Fibroblast of the aortic adventitia (primary cell): ENCODE results near the gene AP3D1. TPM values are rescaled to one million over a fixed set of nuclear protein-coding genes. Genes with fewer than 3 reads are reported as not detected.

ENCODE experiments used
- DNase-seq: peaks from one replicate; pipeline ENCODE4 v3.0.0-alpha.2; 2010; ENCODE audit warnings: low read depth
- H3K4me3 ChIP-seq: 2 replicates; pipeline ENCODE4 v1.5.1; 2011; ENCODE audit warnings: low read depth, mild to moderate bottlenecking, control low read depth, low read length, moderate library complexity
- total RNA-seq: library from RNA; depleted of rRNA; stranded (reverse); fragments of >200 nt; gene quantifications from 2 replicates; pipeline ENCODE4 v1.2.3, GENCODE V29; 2012; ENCODE audit warnings: low replicate concordance
- TF ChIP-seq, protein P1 (sequence below): IDR thresholded peaks from 2 replicates; pipeline ENCODE4 v1.5.1; 2011; ENCODE audit warnings: mild to moderate bottlenecking, low read length, control low read depth, inconsistent platforms; ENCODE audit not compliant: insufficient read depth

The AP3D1 gene
- total RNA-seq, 1 donor, result 102 TPM

DNA sequence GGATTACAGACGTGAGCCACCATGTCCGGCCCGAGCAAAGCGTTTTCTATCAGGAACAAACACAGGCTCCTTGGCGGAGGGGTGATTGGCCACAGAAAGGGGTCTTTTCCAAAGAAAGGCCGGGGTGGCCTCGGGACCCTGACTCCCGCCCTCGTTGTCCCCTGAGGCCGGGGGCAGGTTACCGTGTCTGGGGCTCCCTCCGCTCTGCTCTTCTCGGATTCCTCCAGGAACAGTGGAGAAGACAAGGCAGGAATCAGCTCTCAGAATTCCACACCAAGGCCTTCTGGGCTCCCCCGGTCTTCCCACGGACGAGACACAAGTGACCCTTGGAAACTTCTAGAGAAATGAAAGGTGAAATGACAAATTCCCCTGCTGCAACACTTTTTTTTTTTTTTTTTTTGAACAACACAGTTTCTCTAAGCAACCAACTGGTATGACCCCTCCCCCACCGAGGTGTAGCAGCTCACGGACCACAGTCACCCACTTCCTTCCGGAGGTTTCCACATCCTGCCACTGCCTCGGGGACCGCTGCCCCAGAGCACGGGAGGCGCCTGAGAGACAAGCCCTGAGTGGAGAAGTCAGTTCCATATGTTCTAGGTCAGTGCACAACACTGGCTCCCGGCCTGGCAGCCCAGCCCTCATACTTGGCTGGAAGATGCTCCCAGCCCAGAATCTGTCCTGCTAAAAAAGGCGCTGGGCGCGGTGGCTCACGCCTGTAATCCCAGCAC, 66.2 kb downstream of the AP3D1 start:
- TF ChIP-seq, protein P1, sequence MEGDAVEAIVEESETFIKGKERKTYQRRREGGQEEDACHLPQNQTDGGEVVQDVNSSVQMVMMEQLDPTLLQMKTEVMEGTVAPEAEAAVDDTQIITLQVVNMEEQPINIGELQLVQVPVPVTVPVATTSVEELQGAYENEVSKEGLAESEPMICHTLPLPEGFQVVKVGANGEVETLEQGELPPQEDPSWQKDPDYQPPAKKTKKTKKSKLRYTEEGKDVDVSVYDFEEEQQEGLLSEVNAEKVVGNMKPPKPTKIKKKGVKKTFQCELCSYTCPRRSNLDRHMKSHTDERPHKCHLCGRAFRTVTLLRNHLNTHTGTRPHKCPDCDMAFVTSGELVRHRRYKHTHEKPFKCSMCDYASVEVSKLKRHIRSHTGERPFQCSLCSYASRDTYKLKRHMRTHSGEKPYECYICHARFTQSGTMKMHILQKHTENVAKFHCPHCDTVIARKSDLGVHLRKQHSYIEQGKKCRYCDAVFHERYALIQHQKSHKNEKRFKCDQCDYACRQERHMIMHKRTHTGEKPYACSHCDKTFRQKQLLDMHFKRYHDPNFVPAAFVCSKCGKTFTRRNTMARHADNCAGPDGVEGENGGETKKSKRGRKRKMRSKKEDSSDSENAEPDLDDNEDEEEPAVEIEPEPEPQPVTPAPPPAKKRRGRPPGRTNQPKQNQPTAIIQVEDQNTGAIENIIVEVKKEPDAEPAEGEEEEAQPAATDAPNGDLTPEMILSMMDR, result no peak
- no peak for DNase-seq
- no peak overlapping the region for H3K4me3 ChIP-seq

DNA sequence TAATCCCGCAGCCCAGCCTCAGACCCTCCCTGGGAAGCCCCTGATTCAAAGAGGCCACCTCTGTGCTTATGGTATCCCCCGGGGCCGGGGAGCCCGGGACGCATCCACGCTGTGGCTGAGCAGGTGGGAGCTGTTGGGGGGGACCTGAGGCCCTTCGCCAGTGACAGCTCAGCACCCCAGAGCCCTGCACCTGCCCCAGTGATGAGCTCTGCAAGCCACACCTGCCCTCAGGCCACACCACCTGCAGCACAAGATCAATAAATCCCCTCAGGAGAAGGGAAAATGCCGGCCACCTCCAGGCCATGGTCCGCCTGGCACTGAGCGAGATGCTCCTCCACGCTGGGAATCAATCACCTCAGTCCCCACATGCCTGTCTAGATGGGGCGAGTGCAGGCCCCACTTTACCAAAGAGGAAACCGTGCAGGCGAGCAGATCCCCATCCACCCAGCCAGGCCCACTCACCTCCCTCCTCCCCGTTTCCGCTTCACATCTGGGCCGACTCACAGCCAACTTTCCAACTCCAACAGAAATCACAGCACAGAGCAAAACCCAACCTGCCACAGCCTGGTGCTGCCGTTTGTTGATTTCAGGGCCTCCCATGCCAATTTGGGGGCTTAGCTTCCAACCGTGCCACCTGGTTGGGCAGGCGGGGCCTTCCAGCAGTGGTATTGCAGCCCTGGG, 68.1 kb downstream of the AP3D1 start:
- DNase-seq, result no peak
- no peak overlapping the region for H3K4me3 ChIP-seq
- TF ChIP-seq, protein P1, result no peak

DNA sequence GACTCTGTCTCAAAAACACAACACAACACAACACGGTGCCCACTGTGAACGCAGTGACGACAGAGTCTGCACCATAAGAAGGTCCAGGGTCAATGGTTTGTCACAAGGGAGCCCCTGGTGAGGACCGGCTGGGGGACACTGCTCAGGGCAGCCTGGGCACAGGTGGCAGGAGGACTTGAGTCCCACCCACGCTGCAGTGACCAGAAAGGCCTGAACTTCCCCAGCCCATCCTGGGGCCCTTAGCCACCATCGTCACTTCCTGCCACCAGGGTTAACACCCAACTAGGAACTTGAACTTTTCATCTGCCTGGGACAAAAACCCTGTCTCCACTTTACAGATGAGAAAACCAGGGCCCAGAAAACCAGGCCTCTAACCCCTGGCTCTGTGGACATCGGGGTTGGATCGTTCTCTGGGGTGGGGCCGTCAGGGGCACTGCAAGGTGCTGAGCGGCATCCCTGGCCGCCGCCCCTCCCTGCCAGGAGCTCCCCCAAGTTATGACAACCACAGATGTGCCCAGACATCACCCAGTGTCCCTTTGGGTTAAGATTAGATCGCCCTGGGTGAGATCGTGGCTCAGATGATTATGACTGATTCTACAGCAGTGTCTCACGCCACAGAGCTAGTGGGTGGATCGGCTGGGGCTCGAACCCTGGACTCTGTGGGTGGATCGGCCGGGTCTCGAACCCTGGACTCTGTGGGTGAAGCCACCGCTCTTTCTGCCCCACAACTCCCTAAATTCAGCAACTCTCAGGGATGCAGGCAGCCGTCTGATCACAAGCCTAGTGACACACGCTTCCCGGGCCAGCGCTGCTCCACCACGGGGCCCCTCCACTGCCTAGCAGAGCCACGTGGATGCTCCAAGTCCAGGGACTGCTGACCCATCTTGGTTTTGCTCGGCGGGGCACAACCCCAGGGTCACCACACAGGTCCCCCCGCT, 69.2 kb downstream of the AP3D1 start:
- no peak overlapping the region for H3K4me3 ChIP-seq
- TF ChIP-seq, protein P1, result no peak
- DNase-seq, result no peak

DNA sequence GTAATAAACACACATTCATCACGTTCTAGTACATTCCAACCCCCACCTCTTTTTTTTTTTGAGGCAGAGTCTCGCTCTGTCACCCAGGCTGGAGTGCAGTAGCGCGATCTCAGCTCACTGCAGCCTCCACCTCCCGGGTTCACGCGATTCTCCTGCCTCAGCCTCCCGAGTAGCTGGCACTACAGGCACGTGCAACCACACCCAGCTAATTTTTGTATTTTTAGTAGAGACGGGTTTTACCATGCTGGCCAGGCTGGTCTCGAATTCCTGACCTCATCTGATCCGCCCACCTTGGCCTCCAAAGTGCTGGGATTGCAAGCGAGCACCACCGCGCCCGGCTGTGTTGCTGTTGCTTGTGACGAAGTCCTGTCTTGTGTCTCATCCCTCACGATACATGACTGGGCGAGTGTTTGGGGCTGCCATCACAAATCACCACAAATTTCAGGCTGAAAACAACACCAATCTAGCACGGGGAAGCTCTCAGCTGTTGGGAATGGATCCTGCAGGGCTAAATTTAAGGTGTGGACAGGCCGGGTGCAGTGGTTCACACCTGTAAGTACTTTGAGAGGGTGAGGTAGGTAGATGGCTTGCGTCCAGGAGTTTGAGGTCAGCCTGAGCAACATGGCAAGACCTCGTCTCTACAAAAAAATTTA, 70.9 kb downstream of the AP3D1 start:
- no peak overlapping the region for H3K4me3 ChIP-seq
- TF ChIP-seq, protein P1, result no peak
- no peak for DNase-seq

DNA sequence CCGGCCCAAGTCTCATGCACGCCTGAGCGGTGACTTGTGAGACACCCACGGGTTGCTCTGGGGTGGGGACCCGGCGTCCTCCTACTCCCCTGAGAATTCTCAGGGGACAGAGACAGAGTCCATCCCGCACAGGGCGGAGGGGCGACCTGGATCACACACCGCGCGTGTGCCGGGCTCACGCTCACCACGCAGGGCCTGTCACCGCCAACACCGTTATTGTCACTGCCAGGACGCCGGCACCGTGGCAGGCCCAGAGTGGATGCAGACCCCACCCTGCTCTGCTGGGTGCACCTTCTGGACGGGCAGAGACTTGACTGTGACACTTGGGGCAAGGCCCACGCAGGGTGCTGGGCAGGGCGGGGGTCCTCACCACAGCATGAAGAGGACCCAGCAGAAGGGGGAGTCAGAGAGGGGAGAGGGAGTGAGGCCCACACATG, 71.5 kb downstream of the AP3D1 start:
- TF ChIP-seq, protein P1, result no peak
- DNase-seq, result no peak
- no peak overlapping the region for H3K4me3 ChIP-seq
